ENCODE data around the gene TCERG1L.
"Not testable (repeated sequence)": the region's sequence is repeated elsewhere in the genome, so short reads cannot be mapped to it uniquely, and the experiment has no call there.

Gene TCERG1L

GRCh38 chr10:131248376-131249165, 63.0 kb downstream of the TCERG1L start:
- DNase-seq: no peak

- DNase-seq: no peak
Measured at GRCh38 chr10:131247873-131248272, 63.6 kb downstream of the TCERG1L start.

DNA sequence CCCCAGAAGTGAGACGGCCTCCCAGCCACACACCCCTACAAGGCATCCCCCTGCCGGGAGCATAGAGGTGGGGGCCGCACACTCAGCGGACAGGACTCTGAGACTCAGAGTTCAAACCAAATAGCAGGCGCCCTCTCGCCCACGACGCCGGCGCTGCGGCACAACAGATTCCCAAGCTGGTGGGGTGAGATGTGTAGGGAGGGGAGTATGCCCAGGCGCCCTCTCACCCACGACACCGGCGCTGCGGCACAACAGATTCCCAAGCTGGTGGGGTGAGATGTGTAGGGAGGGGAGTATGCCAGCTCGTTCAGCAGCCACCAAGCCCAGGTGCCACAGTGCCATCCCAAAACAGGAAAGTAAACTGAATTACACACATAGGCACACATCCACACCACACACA, 64.7 kb downstream of the TCERG1L start:
- DNase-seq: no peak

DNA sequence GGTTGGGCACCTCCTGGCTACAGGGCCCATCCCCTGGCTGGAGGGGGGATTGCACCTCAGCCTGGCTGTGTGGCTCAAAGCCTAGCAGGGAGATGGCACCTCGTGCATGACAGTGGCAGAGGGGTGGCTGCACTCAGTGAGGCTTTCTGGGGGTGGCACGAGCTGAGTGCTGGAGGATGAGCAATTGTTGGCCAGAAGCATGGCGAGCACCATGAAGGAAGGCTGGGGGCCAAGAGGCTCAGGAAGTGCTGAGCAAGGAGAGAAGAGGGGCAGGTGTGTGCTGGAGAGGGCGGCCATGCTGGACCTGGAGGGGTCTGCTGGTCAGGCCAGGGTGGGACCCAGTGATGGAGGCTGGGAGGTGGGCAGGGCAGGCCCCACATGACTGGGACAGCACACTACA, 65.4 kb downstream of the TCERG1L start:
- DNase-seq: no peak

- no peak for DNase-seq
Measured at GRCh38 chr10:131245475-131246059, 66.0 kb downstream of the TCERG1L start.

GRCh38 chr10:131244836-131245235, 66.7 kb downstream of the TCERG1L start:
- DNase-seq: no peak

DNA sequence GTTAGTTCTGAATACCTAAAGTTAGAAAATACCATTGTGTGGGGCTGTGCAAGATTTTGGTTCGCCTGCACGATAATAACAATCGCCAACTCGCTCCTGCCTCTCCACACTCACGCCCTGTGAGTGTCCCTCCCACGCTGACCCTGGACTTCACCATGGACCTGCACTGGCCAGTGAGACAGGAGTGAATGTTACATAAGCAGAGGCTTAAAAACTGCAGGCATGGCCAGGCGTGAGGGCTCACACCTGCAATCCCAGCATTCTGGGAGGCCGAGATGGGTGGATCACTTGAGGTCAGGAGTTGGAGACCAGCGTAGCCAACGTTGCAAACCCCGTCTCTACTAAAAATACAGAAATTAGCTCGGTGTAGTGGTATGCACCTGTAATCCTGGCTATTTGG, 68.4 kb downstream of the TCERG1L start:
- no peak for DNase-seq

GRCh38 chr10:131242007-131242406, 69.5 kb downstream of the TCERG1L start:
- peak; percentile 72 for DNase-seq

- DNase-seq: no peak
Measured at GRCh38 chr10:131240691-131241090, 70.8 kb downstream of the TCERG1L start.

DNA sequence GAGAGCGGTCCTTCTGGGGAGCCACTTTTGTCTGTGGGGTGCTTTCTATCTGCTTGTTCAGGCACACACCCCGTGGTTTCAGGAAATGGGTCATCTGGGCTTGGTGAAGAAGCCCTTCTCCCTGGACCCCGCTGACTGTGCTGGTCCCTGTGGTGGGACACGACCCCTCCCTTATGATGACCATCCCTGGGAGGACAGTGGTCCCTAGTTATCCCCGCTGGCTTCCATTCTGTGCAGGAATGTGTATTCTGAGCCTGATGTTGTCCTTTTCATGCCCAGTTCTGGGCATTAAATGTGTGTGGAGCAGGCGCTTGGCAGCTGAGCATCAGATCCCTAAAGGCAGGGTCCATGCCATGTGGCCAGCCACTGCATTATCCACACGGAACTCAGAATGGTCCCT, 71.6 kb downstream of the TCERG1L start:
- DNase-seq: no peak

GRCh38 chr10:131239450-131239849, 72.1 kb downstream of the TCERG1L start:
- DNase-seq: no peak

GRCh38 chr10:131238669-131239280, 72.7 kb downstream of the TCERG1L start:
- no peak for DNase-seq

- DNase-seq: no peak
Measured at GRCh38 chr10:131237991-131238651, 73.4 kb downstream of the TCERG1L start.

GRCh38 chr10:131234606-131235005, 76.9 kb downstream of the TCERG1L start:
- DNase-seq: not testable (repeated sequence)

DNA sequence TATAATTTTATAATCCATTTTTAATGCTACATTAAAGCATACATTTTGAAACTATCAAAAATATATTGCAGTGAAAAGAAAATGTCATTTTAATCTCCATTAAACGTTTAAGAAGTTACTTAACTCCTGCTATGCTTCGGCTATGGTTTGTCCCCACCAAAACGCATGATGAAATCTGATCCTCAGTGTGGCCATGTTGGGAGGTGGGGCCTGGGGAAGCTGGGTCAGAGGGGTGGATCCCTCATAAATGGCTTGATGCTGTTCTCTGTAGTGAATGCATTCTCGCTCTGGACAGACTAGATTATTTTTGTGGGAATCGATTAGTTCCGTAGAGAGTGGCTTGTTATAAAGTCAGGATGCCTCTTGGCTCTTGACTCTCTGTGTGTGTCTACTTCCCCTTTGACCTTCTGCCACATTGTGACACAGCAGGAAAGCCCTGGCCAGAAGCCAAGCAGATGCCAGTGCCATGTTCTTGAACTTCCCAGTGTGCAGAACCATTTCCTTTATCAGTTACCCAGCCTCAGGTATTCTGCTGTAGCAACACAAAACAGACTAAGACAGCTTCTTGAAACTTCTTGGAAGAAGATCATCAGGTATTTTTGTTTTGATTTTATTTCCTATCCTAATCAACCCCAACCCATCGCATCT, 77.8 kb downstream of the TCERG1L start:
- no peak for DNase-seq

GRCh38 chr10:131231965-131232541, 79.5 kb downstream of the TCERG1L start:
- DNase-seq: no peak

- no peak for DNase-seq
Measured at GRCh38 chr10:131231323-131231964, 80.1 kb downstream of the TCERG1L start.

GRCh38 chr10:131230641-131231322, 80.7 kb downstream of the TCERG1L start:
- DNase-seq: no peak

DNA sequence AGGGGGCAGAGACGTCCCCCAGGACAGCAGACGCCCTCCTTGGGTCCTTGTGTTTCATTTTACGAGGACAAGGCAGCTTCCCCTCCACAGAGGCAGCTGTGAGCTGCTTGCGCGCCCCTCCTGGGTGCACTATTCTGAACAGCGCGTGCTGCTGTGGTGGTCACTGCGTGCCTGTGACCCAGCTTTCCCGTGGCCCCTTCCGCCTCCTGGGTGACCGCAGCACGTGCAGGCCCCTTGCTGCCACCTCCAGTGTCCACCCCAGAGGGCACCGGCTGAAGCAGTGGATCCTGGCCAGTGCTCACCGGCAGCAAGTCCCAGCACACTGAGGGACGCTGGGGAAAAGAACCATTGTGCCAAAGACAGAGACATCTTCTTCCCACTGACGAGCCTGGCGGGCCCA, 81.4 kb downstream of the TCERG1L start:
- DNase-seq: no peak

DNA sequence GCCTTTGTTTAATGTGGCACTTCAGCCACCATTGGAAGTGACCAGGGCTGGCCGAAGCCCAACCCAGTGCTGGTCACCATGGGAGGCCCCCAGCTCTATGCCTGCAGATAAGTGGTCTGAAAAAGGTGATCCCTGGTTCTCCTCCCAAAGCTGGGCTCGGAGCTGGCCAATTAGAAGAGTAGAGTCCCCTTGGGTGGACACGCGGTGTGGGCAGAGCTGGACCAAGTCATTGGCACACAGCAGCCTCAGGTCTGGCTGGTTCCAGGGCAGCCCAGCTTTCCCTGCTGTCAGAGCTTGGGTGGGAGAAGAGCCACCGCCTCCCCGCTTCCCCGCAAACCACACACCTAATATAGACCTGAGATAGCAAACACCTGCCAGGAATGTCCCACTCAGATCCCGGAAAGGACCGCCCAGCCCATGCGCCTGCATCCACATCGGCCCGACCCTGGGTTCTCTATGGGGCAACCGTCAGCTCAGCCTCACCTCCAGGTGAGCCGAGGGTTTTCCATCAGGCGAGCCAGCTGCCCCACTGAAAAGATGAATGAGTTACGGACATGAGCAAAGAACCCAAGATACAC, 84.3 kb downstream of the TCERG1L start:
- no peak for DNase-seq

DNA sequence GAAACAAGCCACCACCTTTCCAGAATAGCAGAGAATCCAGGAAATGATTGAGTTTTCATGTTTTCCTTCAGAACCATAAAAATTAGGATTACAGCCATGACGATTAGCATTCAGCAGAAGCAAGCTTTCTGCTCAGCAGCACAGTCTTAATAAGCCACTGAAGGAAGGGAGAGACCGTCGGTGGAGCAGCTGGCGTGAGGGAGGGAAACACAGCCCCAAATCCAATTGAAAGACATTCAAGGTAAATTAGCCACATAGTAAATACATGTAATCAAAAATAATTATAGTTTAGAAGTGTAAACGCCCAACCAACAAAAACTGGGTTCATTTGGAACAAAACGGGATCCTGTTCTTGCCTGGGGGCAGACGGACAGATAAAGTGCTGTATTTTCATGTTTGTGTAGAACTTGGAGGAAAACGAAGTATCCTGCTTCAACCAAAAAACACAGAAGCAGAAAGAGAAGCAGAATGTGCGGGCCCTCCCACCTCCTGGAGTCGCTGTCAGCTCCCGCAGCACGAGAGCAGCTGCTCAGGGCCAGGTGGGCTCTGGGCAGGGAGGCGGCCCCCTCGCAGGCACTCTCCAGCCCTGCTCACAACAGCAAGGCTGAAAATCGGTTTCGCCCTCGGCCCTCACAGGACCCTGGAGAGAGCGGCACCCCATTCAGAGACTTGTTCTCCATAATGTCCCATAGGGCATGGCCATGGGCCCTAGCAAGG, 84.9 kb downstream of the TCERG1L start:
- DNase-seq: no peak
